Epithelial cell of proximal tubule (primary cell): ENCODE data around the gene PTTG1IP2. TPM values are rescaled to one million over a fixed set of nuclear protein-coding genes. Genes with fewer than 3 reads are reported as not detected.

Experiments used
- DNase-seq: peaks from one replicate; pipeline ENCODE4 v3.0.0-alpha.2; 2011; ENCODE audit warnings: low read depth
- H3K4me3 ChIP-seq: 2 replicates; pipeline ENCODE4 v1.5.1; 2011; ENCODE audit warnings: low read depth, mild to moderate bottlenecking, low read length
- total RNA-seq: library from RNA; depleted of rRNA; stranded (reverse); fragments of >200 nt; gene quantifications from 2 replicates; pipeline ENCODE4 v1.2.3, GENCODE V29; 2015
- TF ChIP-seq, protein P1 (sequence below): conservative IDR thresholded peaks from 2 replicates; pipeline ENCODE4 v1.5.1; 2012; ENCODE audit warnings: low read depth, mild to moderate bottlenecking, low read length

PTTG1IP2 gene
- total RNA-seq, 1 donor from 2014 or later: not detected

DNA sequence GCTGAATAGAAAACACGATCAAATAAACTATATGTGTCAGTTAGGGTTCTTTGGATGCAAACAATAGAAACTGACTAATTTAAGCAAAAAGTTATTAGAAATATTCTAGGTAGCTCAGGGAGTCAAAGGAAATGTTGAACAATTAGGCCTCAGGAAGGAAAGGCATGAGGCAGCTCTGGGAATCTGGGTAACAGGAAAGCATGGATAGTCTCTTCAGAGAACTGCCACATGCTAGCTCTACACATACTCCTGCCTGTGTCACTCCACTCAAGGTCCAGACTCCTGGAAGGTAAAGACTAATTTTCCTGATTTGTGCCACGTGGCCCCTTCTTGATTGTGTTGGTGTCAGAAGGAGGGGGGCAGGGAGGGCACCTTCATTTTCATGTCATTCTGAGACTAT lies 23.8 kb upstream of the PTTG1IP2 start:
- DNase-seq: no peak
- no peak overlapping the region for H3K4me3 ChIP-seq
- TF ChIP-seq, protein P1, sequence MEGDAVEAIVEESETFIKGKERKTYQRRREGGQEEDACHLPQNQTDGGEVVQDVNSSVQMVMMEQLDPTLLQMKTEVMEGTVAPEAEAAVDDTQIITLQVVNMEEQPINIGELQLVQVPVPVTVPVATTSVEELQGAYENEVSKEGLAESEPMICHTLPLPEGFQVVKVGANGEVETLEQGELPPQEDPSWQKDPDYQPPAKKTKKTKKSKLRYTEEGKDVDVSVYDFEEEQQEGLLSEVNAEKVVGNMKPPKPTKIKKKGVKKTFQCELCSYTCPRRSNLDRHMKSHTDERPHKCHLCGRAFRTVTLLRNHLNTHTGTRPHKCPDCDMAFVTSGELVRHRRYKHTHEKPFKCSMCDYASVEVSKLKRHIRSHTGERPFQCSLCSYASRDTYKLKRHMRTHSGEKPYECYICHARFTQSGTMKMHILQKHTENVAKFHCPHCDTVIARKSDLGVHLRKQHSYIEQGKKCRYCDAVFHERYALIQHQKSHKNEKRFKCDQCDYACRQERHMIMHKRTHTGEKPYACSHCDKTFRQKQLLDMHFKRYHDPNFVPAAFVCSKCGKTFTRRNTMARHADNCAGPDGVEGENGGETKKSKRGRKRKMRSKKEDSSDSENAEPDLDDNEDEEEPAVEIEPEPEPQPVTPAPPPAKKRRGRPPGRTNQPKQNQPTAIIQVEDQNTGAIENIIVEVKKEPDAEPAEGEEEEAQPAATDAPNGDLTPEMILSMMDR: no peak

DNA sequence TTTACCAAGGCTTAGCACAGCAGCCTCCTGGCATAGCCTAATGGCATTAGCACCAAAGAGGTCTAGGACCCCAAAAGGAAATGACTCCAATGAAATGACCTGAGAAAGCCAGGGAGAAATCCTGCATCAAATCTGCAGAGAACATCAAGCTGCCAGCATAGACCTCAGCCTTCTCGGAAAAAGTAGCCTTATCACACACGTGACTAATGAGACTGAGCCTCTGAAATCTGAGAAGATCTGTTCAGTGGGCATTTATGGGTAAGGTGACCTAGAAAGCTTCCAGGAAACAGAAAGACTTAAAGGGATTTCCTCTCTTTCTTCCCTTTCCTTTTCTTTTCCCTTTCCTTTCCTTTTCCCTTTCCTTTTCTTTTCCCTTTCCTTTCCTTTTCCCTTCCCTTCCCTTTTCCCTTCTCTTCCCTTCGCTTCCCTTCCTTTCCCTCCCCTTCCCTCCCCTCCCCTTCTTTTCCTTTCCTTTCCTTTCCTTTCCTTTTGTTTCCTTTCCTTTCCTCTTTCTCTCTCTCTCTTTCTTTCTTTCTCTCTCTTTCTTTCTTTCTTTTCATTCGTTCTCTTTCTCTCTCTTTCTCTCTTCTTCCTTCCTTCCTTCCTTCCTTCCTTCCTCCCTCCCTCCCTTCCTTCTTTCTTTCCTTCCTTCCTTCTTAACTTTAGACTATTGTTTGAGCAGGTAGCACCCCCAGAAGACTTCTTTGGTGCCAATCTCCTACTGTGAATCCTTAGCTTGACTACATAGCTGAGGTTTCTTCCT lies 23.1 kb upstream of the PTTG1IP2 start:
- H3K4me3 ChIP-seq: no peak overlapping the region
- no peak for DNase-seq
- TF ChIP-seq, protein P1: no peak

DNA sequence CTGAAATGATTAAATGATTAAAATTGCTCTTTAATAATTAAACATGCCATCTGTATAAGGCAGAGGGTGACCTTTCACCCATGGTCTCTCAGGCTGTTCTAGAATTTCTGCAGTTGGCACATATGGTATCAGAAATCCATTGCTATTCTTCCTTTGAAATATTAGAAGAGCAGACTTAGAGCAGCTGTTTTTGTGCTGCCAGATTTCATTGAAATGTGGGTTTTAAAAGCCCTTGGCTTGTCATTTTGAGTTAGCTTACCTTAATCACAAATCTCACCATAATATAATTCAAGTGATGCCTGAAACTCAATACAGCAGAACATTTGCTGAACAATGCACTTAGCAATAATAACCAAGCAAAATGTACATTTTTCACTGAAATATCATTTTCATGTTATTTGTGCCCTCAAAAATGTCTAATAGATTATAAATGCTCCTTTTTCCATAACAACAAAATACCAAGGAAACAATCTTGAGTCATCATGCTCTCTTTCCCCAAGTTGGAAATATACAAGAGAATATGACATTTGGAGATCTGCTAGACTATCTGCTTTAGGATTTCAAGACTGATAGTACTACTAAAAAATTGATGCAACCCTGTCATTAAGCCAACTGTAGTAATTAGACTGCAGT lies 16.1 kb upstream of the PTTG1IP2 start:
- TF ChIP-seq, protein P1: no peak
- no peak overlapping the region for H3K4me3 ChIP-seq
- DNase-seq: no peak

DNA sequence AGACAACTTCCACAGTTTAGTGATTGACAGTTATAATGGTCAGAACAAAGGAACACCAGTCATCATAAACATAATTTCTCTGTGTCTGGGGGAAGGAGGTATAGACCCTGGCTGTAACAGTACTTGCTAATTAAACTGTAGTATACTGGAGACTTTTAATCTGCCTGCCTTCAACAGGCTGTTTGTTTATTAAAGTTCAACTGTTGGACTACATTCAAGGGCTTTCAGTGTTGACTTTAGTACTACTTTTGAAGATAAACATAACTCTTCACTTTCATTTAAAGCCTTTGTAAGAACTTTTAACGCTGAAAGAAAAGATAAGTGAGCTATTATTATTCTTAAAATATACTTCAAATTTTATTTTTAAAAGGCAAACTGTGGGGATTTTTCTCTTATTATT lies 15.5 kb upstream of the PTTG1IP2 start:
- DNase-seq: no peak
- TF ChIP-seq, protein P1: no peak
- no peak overlapping the region for H3K4me3 ChIP-seq

DNA sequence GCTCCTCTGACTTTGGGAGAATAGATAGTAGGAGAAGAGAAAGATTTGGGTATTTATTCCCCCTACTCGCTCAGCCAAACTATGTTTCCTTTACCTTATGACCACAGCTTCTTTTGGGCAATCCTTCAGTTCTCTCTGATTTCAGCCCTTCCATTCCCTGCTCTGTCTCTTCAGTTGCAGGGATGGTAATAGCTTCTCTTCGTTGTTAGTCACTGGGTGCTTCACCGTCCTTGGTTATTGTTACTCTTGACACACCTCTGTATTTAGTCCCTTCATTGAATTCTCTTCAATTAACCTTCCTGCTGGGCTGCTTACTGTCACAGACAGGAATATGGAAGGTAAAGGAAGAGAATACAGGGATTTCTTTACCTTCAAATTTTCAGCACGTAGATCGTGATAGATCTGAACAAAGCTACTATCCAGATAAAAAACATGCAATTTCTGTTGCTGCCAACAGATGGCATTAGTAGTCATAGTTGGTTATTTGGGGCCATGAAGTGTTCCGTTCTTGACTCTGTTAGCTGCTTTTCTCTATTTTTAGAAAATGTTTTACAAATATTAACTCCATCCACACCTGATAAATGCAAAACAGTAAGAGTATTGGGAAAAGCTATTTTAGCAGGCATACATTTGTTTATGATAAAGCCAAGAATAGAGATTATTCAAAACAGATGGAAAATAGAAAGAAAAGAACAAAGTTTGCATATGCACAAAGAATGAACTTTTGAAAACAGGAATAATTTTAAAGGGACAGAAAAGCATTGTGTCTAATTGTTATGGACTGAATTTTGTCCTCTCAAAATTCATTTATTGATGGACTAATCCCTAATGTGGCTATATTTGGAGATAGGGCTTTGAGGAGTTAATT lies 14.0 kb upstream of the PTTG1IP2 start:
- peak overlapping the region; percentile 41 for H3K4me3 ChIP-seq
- no peak for DNase-seq
- TF ChIP-seq, protein P1: peak; percentile 77

DNA sequence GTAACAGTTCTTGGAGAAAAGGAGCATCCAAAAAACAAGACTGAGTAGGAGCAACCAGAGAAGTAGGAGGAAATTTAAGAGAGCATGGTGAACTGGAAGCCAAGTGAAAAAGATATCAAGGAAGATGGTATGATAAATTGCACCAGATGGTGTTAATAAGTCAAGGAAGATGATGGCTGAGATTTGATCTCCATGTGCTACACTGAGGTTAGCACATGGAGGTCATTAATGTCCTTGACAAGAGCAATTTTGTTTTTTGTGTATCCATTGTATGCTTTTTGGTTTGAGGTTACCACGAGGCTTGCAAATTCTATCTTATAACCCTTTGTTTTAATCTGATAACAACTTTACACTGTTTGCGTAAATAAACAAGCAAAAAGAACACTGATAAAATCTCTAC lies 11.3 kb upstream of the PTTG1IP2 start:
- DNase-seq: no peak
- TF ChIP-seq, protein P1: no peak
- no peak overlapping the region for H3K4me3 ChIP-seq
